ENCODE measurements around the gene SNCAIP. TPM values are rescaled to one million over a fixed set of nuclear protein-coding genes. Genes with fewer than 3 reads are reported as not detected.

The SNCAIP gene
- total RNA-seq, 1 experiment from 2014 or later = 3.0 TPM

- Histone ChIP-seq H2BK120ac (ENCODE audit: low read depth, low read length, poor library complexity, severe bottlenecking) (no peak overlapping the region), H3K18ac (ENCODE audit: insufficient read length, low read depth, low read length) (no peak overlapping the region), H3K27me3 (ENCODE audit: insufficient read depth, low read length) (peaks cover 12% of the 10 kb centered on the region), H2BK5ac (ENCODE audit: insufficient read length, low read length) (no peak overlapping the region), H2AK5ac (ENCODE audit: insufficient read length, low read length) (no peak overlapping the region), H3K14ac (ENCODE audit: insufficient read depth, low read length) (no peak overlapping the region), H3K79me1 (ENCODE audit: insufficient read depth, low read depth, low read length, poor library complexity, severe bottlenecking) (no peaks in the 10 kb centered on the region), H3T11ph (ENCODE audit: low read length) (no peak overlapping the region), H3K27ac (ENCODE audit: insufficient read length, low read depth, low read length) (no peak overlapping the region), H3K23me2 (ENCODE audit: insufficient read length, low read depth, low read length, poor library complexity, severe bottlenecking) (peaks cover 12% of the 10 kb centered on the region), H3K79me2 (ENCODE audit: insufficient read depth, low read length) (no peaks in the 10 kb centered on the region), H4K8ac (replicated peaks; ENCODE audit: insufficient read length, low read depth, low read length) (no peak overlapping the region), H3K4ac (ENCODE audit: low read depth, low read length) (no peak overlapping the region), H4K5ac (ENCODE audit: insufficient read length, low read depth, low read length) (no peak overlapping the region), H4K20me1 (ENCODE audit: control insufficient read depth, insufficient read depth, insufficient read length) (no peaks in the 10 kb centered on the region), H2BK12ac (ENCODE audit: insufficient read length, low read depth, low read length) (no peak overlapping the region), H3K23ac (ENCODE audit: insufficient read length, low read depth, low read length) (no peak overlapping the region), H3K9ac (ENCODE audit: extremely low read depth, insufficient read length, low read length) (no peak overlapping the region), H4K91ac (ENCODE audit: insufficient read length, low read depth, low read length) (no peak overlapping the region), H2BK15ac (ENCODE audit: low read depth, low read length) (no peak overlapping the region), H2BK20ac (ENCODE audit: low read depth, low read length, poor library complexity, severe bottlenecking) (no peak overlapping the region), H3K4me2 (ENCODE audit: insufficient read depth, insufficient read length, low read length) (no peak overlapping the region), H3K9me3 (ENCODE audit: control insufficient read depth, low read depth, low read length) (no peaks in the 10 kb centered on the region), H2AFZ (ENCODE audit: low read length) (no peak overlapping the region), H3K56ac (ENCODE audit: insufficient read length, low read depth, low read length) (no peak overlapping the region), H3K4me1 (ENCODE audit: insufficient read depth, low read length) (no peaks in the 10 kb centered on the region; the same call in 1 of the 2 replicates)
- no peaks in the 10 kb centered on the region for H3K9me3 Mint-ChIP-seq
- no peak for TF ChIP-seq CTCF (conservative IDR thresholded peaks at IDR 0.05)
- H3K27ac Mint-ChIP-seq = no peak overlapping the region
- peaks cover 21 to 22% of the 10 kb centered on the region in 2 experiments for H3K4me1 Mint-ChIP-seq
- WGBS (ENCODE audit: extremely low coverage, insufficient read length, low lambda C conversion rate) = no CpG with 5 or more reads among the region's 8 CpGs
- DNase-seq = no peak
- H3K36me3 Mint-ChIP-seq (ENCODE audit: insufficient read depth in 1 of 3, low read depth in 3 of 3) = peaks cover 0 to 2% (median 0%) of the 10 kb centered on the region in 3 experiments; a peak in 4 of 7 replicates
- H3K4me3 Mint-ChIP-seq = no peak overlapping the region
- H3K27me3 Mint-ChIP-seq (ENCODE audit: low read depth) = peaks cover 36% of the 10 kb centered on the region
Measured at GRCh38 chr5:122316656-122317055, 4.6 kb downstream of the SNCAIP start.
